Right ventricle myocardium superior (tissue), 1 donor: ENCODE measurements around the gene CRADD. TPM values are rescaled to one million over a fixed set of nuclear protein-coding genes. Genes with fewer than 3 reads are reported as not detected.
A peak's percentile ranks its signal among the peaks of the same experiment; 100 is the strongest.
"Not testable (repeated sequence)": the region's sequence is repeated elsewhere in the genome, so short reads cannot be mapped to it uniquely, and the experiment has no call there.

Source experiments
- ATAC-seq: fragments of 200-7000 bp; cut with Tn5 transposase; one replicate; pipeline ENCODE4 v1.9.1; 2020; ENCODE audit warnings: mild to moderate bottlenecking; ENCODE audit not compliant: poor library complexity
- DNase-seq: peaks from one replicate; pipeline ENCODE4 v3.0.0-alpha.2; 2020
- intact Hi-C: fragments of 100-400 bp; cut with DNase I; formaldehyde crosslinking; loops from one replicate; pipeline ENCODE4 v1.11.2; 2022
- total RNA-seq: library from RNA; stranded (reverse); fragmentation: NEBNext Ultra II Directional; extraction: Animal tissue kit (Norgen Biotek cat#: 25700); gene quantifications from one replicate; pipeline ENCODE4 v1.2.1, GENCODE V29; 2021
- donor health status: DM: no; HTN: yes; CAD: no; lungs with severe emphysema.

CRADD gene
- total RNA-seq, 1 donor from 2014 or later = 35.8 TPM

GRCh38 chr12:93766371-93766770 lies 89.2 kb downstream of the CRADD start:
- peak; percentile 8 for ATAC-seq
- intact Hi-C loops = loop anchor here (5.0 to 10.0 kb wide), 2 partner anchors 208 to 336 kb away; no protein-coding TSS in a partner anchor
- DNase-seq = no peak

GRCh38 chr12:93766796-93767523 lies 89.8 kb downstream of the CRADD start:
- intact Hi-C loops = loop anchor here (5.0 to 10.0 kb wide), 2 partner anchors 208 to 335 kb away; no protein-coding TSS in a partner anchor
- DNase-seq = no peak

GRCh38 chr12:93767524-93767863 lies 90.3 kb downstream of the CRADD start:
- ATAC-seq (peak; percentile 19), DNase-seq (no peak)
- intact Hi-C loops = loop anchor here (5.0 to 10.0 kb wide), 2 partner anchors 207 to 335 kb away; no protein-coding TSS in a partner anchor

More at GRCh38 chr12:93766796-93767523, 89.8 kb downstream of the CRADD start:
- peak; percentile 78 for ATAC-seq

- intact Hi-C loops = loop anchor here (10.0 kb wide), 1 partner anchor 123 kb away; no protein-coding TSS in a partner anchor
- no peak for ATAC-seq
- DNase-seq = no peak
Observed at GRCh38 chr12:93772003-93772700, 95.0 kb downstream of the CRADD start.

GRCh38 chr12:93773122-93773871 lies 96.1 kb downstream of the CRADD start:
- intact Hi-C loops = loop anchor here (10.0 kb wide), 1 partner anchor 122 kb away; no protein-coding TSS in a partner anchor
- no peak for ATAC-seq
- no peak for DNase-seq

GRCh38 chr12:93776581-93777018 lies 99.4 kb downstream of the CRADD start:
- intact Hi-C loops = loop anchor here (5.0 to 10.0 kb wide), 2 partner anchors 41 to 118 kb away; no protein-coding TSS in a partner anchor
- ATAC-seq (peak; percentile 23), DNase-seq (no peak)

GRCh38 chr12:93777254-93777653 lies 100.1 kb downstream of the CRADD start:
- DNase-seq (no peak), ATAC-seq (peak; percentile 64)
- intact Hi-C loops = loop anchor here (5.0 to 10.0 kb wide), 2 partner anchors 40 to 118 kb away; no protein-coding TSS in a partner anchor

- peak; percentile 52 for DNase-seq
Observed at GRCh38 chr12:93778306-93778705, 101.1 kb downstream of the CRADD start.

GRCh38 chr12:93778766-93779165 lies 101.6 kb downstream of the CRADD start:
- intact Hi-C loops = loop anchor here (5.0 to 10.0 kb wide), 2 partner anchors 39 to 116 kb away; no protein-coding TSS in a partner anchor
- ATAC-seq (no peak), DNase-seq (no peak)

More at GRCh38 chr12:93778306-93778705, 101.1 kb downstream of the CRADD start:
- peak; percentile 91 for ATAC-seq
- intact Hi-C loops = loop anchor here (5.0 to 10.0 kb wide), 2 partner anchors 39 to 116 kb away; no protein-coding TSS in a partner anchor

- no peak for ATAC-seq
- DNase-seq = no peak
- intact Hi-C loops = no loop called here
Observed at GRCh38 chr12:93780101-93780641, 103.0 kb downstream of the CRADD start.

GRCh38 chr12:93780886-93781285 lies 103.7 kb downstream of the CRADD start:
- intact Hi-C loops, ATAC-seq, DNase-seq: not testable (repeated sequence)

- DNase-seq, intact Hi-C loops, ATAC-seq: not testable (repeated sequence)
Observed at GRCh38 chr12:93781961-93782360, 104.8 kb downstream of the CRADD start.

- ATAC-seq = no peak
- DNase-seq = no peak
- intact Hi-C loops = no loop called here
Observed at GRCh38 chr12:93782853-93783252, 105.7 kb downstream of the CRADD start.

- peak; percentile 42 for ATAC-seq
- intact Hi-C loops = no loop called here
- no peak for DNase-seq
Observed at GRCh38 chr12:93783832-93784231, 106.7 kb downstream of the CRADD start.

- ATAC-seq = peak; percentile 82
- DNase-seq = no peak
Observed at GRCh38 chr12:93784339-93785086, 107.3 kb downstream of the CRADD start.

GRCh38 chr12:93785249-93786010 lies 108.3 kb downstream of the CRADD start:
- no peak for DNase-seq
- ATAC-seq = peak; percentile 83
- intact Hi-C loops = no loop called here

More at GRCh38 chr12:93784339-93785086, 107.3 kb downstream of the CRADD start:
- intact Hi-C loops = no loop called here
